ENCODE results near the gene ZMYND10. TPM values are rescaled to one million over a fixed set of nuclear protein-coding genes. Genes with fewer than 3 reads are reported as not detected.

ZMYND10 gene
- total and polyA plus RNA-seq, 2 donors (not counting 3 experiments of a cell fraction or from before 2014, with no cell fraction given), result 0.25 to 0.38 TPM

GRCh38 chr3:50299929-50300680, 45.4 kb downstream of the ZMYND10 start:
- Histone ChIP-seq H3K79me2 (ENCODE audit: control insufficient read depth, insufficient read depth, low read length) (no peaks in the 10 kb centered on the region), H3K27ac (ENCODE audit: insufficient read depth, low read depth, low read length) (peak overlapping the region; percentile 50), H3K27me3 (ENCODE audit: control insufficient read depth in 2 of 2, insufficient read depth in 2 of 2, low read length in 2 of 2) (no peaks in the 10 kb centered on the region), H3K4me3 (replicated peaks in 1 of 3; ENCODE audit: insufficient read depth in 1 of 3, low read depth in 1 of 3, low read length in 3 of 3) (peak overlapping the region in 2 of 3 experiments; percentile 25 to 28), H3K9me1 (replicated peaks; ENCODE audit: control insufficient read depth, extremely low read depth, insufficient read depth, low read length) (no peaks in the 10 kb centered on the region), H4K20me1 (replicated peaks; ENCODE audit: control insufficient read depth, extremely low read depth, insufficient read depth, low read length) (no peaks in the 10 kb centered on the region), H3K4me1 (ENCODE audit: control insufficient read depth, extremely low read depth, insufficient read depth, low read length) (peaks cover 25% of the 10 kb centered on the region), H2AFZ (ENCODE audit: low read depth, low read length) (peak overlapping the region; percentile 12), H3K9ac (replicated peaks; ENCODE audit: extremely low read depth, insufficient read depth, low read length) (peak overlapping the region; percentile 57), H3K4me2 (ENCODE audit: insufficient read depth, low read length) (peak overlapping the region; percentile 42), H3K9me3 (replicated peaks; ENCODE audit: control insufficient read depth, insufficient read depth, low read length) (no peaks in the 10 kb centered on the region), H3K36me3 (ENCODE audit: control insufficient read depth in 2 of 2, extremely low read depth in 1 of 2, insufficient read depth in 2 of 2, low read length in 2 of 2) (no peaks in the 10 kb centered on the region)
- BruUV-seq (replicated peaks), result TSS peak; percentile 90
- dilution Hi-C loops (cut with MboI; ENCODE audit: extremely low pct_ligation_motif_present, low sequenced_read_pairs), result no loop called here
- POLR2A ChIA-PET, result interaction anchor here (1.0 to 1.5 kb wide), 4 partner anchors 17 to 65 kb away, joined by 3 to 5 read pairs (median 3); no protein-coding TSS in a partner anchor
- no peak for FAIRE-seq
- no peak for DNase-seq (ENCODE audit: low read depth, low spot score)
- intact Hi-C loops (cut with micrococcal nuclease), result loop anchor here (1.0 to 2.0 kb wide), 4 partner anchors 23 to 59 kb away; partner anchors contain the start of gene TMEM115
- CTCF ChIA-PET, result interaction anchor here (0.9 to 2.6 kb wide), 5 partner anchors 18 to 40 kb away, joined by 3 to 36 read pairs (median 4); partner anchors contain the start of genes HYAL2 and TUSC2
- TF ChIP-seq JUN (IDR thresholded peaks at IDR 0.05; ENCODE audit: borderline replicate concordance, insufficient read depth, insufficient read length, low read depth) (no peak), FOS (IDR thresholded peaks at IDR 0.05; ENCODE audit: borderline replicate concordance, insufficient read depth, low read length) (peak; percentile 54)

GRCh38 chr3:50299638-50299928, 45.9 kb downstream of the ZMYND10 start:
- Histone ChIP-seq H3K4me2 (ENCODE audit: insufficient read depth, low read length) (peak overlapping the region; percentile 42), H3K4me1 (ENCODE audit: control insufficient read depth, extremely low read depth, insufficient read depth, low read length) (peaks cover 25% of the 10 kb centered on the region), H3K9me1 (replicated peaks; ENCODE audit: control insufficient read depth, extremely low read depth, insufficient read depth, low read length) (no peaks in the 10 kb centered on the region), H2AFZ (ENCODE audit: low read depth, low read length) (peak overlapping the region; percentile 12), H3K4me3 (replicated peaks in 1 of 3; ENCODE audit: insufficient read depth in 1 of 3, low read depth in 1 of 3, low read length in 3 of 3) (peak overlapping the region in 2 of 3 experiments; percentile 25 to 28), H3K27me3 (ENCODE audit: control insufficient read depth in 2 of 2, insufficient read depth in 2 of 2, low read length in 2 of 2) (no peaks in the 10 kb centered on the region), H3K9me3 (replicated peaks; ENCODE audit: control insufficient read depth, insufficient read depth, low read length) (no peaks in the 10 kb centered on the region), H3K9ac (replicated peaks; ENCODE audit: extremely low read depth, insufficient read depth, low read length) (peak overlapping the region; percentile 57), H3K27ac (ENCODE audit: insufficient read depth, low read depth, low read length) (peak overlapping the region; percentile 50), H3K79me2 (ENCODE audit: control insufficient read depth, insufficient read depth, low read length) (no peaks in the 10 kb centered on the region), H4K20me1 (replicated peaks; ENCODE audit: control insufficient read depth, extremely low read depth, insufficient read depth, low read length) (no peaks in the 10 kb centered on the region), H3K36me3 (ENCODE audit: control insufficient read depth in 2 of 2, extremely low read depth in 1 of 2, insufficient read depth in 2 of 2, low read length in 2 of 2) (no peaks in the 10 kb centered on the region)
- DNase-seq (ENCODE audit: low read depth, low spot score), result no peak
- dilution Hi-C loops (cut with MboI; ENCODE audit: extremely low pct_ligation_motif_present, low sequenced_read_pairs) (no loop called here), intact Hi-C loops (cut with micrococcal nuclease) (loop anchor here (1.0 to 2.0 kb wide), 4 partner anchors 24 to 59 kb away; partner anchors contain the start of gene TMEM115)
- ChIA-PET POLR2A (interaction anchor here (1.0 to 1.5 kb wide), 4 partner anchors 18 to 64 kb away, joined by 3 to 5 read pairs (median 3); no protein-coding TSS in a partner anchor), CTCF (interaction anchor here (0.9 to 2.6 kb wide), 6 partner anchors 18 to 74 kb away, joined by 3 to 36 read pairs (median 4); partner anchors contain the start of genes HYAL2 and TUSC2)
- FAIRE-seq, result no peak
- no TSS peak for BruUV-seq (replicated peaks)
- TF ChIP-seq MAX (IDR thresholded peaks at IDR 0.05; ENCODE audit: insufficient read depth, insufficient read length) (no peak), GATA2 (IDR thresholded peaks at IDR 0.05; ENCODE audit: insufficient read depth, insufficient read length, low read depth, low read length) (peak; percentile 7)

Measured in endothelial cell of umbilical vein (primary cell).